K562 (cell line): ENCODE data around the gene MCM3. TPM values are rescaled to one million over a fixed set of nuclear protein-coding genes. Genes with fewer than 3 reads are reported as not detected.

Experiments
- ETS1 ChIP-seq: conservative IDR thresholded peaks from 2 replicates; pipeline ENCODE4 v1.6.1; 2011; ENCODE audit warnings: low read depth, mild to moderate bottlenecking, low read length; ENCODE audit not compliant: control insufficient read depth
- ETS2 ChIP-seq: IDR thresholded peaks from 2 replicates; pipeline ENCODE4 v1.6.1; 2016; ENCODE audit warnings: borderline replicate concordance, missing genetic modification characterization, mild to moderate bottlenecking, moderate library complexity, missing compliant biosample characterization; ENCODE audit not compliant: poor library complexity, severe bottlenecking
- ETV5 ChIP-seq: sonication (generic); formaldehyde crosslinking; IDR thresholded peaks from 2 replicates; pipeline ENCODE4 v1.4.0; 2020; ENCODE audit warnings: low read depth, mild to moderate bottlenecking, missing genetic modification reagents
- FOXA1 ChIP-seq: fragments of 450-650 bp; IDR thresholded peaks from 2 replicates; pipeline ENCODE4 v1.6.1; 2016; ENCODE audit warnings: mild to moderate bottlenecking, borderline replicate concordance
- FUS ChIP-seq: fragments of 200-400 bp; formaldehyde crosslinking; optimal IDR thresholded peaks from 2 replicates; pipeline ENCODE3; 2017; ENCODE audit warnings: low read depth, low read length
- IRF1 ChIP-seq: sonication (generic); formaldehyde crosslinking; IDR thresholded peaks from 2 replicates; pipeline ENCODE4 v1.8.0; 2022; ENCODE audit warnings: missing genetic modification reagents, mild to moderate bottlenecking, borderline replicate concordance
- JUN ChIP-seq, 2 experiments: sonication (generic) in 1 of 2; formaldehyde crosslinking in 1 of 2; IDR thresholded peaks; 2 replicates each; pipeline versions ENCODE4 v1.6.1 to v1.8.0; 2012 to 2022; ENCODE audit warnings: borderline replicate concordance in 2 of 2, mild to moderate bottlenecking in 2 of 2, improper control_type of control experiment in 1 of 2, low read depth in 1 of 2, low read length in 1 of 2, missing genetic modification reagents in 1 of 2
- LARP7 ChIP-seq: fragments of 450-650 bp; IDR thresholded peaks from 2 replicates; pipeline ENCODE4 v1.6.1; 2016
- NFE2L1 ChIP-seq: fragments of 450-650 bp; IDR thresholded peaks from 2 replicates; pipeline ENCODE4 v1.6.1; 2016; ENCODE audit warnings: missing genetic modification characterization, low read depth, mild to moderate bottlenecking, missing compliant biosample characterization, moderate library complexity, borderline replicate concordance
- NFRKB ChIP-seq: fragments of 450-650 bp; IDR thresholded peaks from 2 replicates; pipeline ENCODE4 v1.6.1; 2016; ENCODE audit warnings: low read depth
- NFXL1 ChIP-seq: fragments of 450-650 bp; formaldehyde crosslinking; IDR thresholded peaks from 2 replicates; pipeline ENCODE4 v1.4.0; 2021; ENCODE audit warnings: mild to moderate bottlenecking
- PTRF ChIP-seq: fragments of 450-650 bp; IDR thresholded peaks from 2 replicates; pipeline ENCODE4 v1.6.1; 2016; ENCODE audit warnings: mild to moderate bottlenecking, missing genetic modification characterization, missing compliant biosample characterization
- RAD51 ChIP-seq: fragments of 450-650 bp; IDR thresholded peaks from 2 replicates; pipeline ENCODE4 v1.7.1; 2016; ENCODE audit warnings: low read depth, mild to moderate bottlenecking, borderline replicate concordance
- RBM15 ChIP-seq: fragments of 200-400 bp; formaldehyde crosslinking; IDR thresholded peaks from 2 replicates; pipeline ENCODE4 v1.6.1; 2018; ENCODE audit warnings: mild to moderate bottlenecking, low read length, moderate library complexity; ENCODE audit not compliant: insufficient read depth
- RBM25 ChIP-seq: fragments of 200-400 bp; formaldehyde crosslinking; IDR thresholded peaks from 2 replicates; pipeline ENCODE4 v1.6.1; 2018; ENCODE audit warnings: low read length, low read depth, moderate library complexity; ENCODE audit not compliant: severe bottlenecking
- RCOR1 ChIP-seq, 2 experiments: IDR thresholded peaks; 2 replicates each; pipeline ENCODE4 v1.6.1; 2012; ENCODE audit warnings: low read depth in 2 of 2, low read length in 2 of 2, borderline replicate concordance in 1 of 2, improper control_type of control experiment in 1 of 2
- RNF2 ChIP-seq: sonication (generic); IDR thresholded peaks from 2 replicates; pipeline ENCODE4 v1.6.1; 2016
- SNAPC5 ChIP-seq: fragments of 250-450 bp; sonication (Bioruptor Pico); IDR thresholded peaks from 2 replicates; pipeline ENCODE4 v1.8.0; 2021; ENCODE audit warnings: moderate library complexity, mild to moderate bottlenecking, inconsistent platforms
- TEAD2 ChIP-seq: fragments of 450-650 bp; IDR thresholded peaks from 2 replicates; pipeline ENCODE4 v1.6.1; 2016; ENCODE audit warnings: missing genetic modification characterization, control low read depth, missing compliant biosample characterization
- ZBTB33 ChIP-seq: sonication (generic); formaldehyde crosslinking; IDR thresholded peaks from 2 replicates; pipeline ENCODE4 v1.8.1; 2023; ENCODE audit warnings: mild to moderate bottlenecking, missing genetic modification reagents
- ZBTB8A ChIP-seq: fragments of 450-650 bp; IDR thresholded peaks from 2 replicates; pipeline ENCODE4 v1.6.1; 2018; ENCODE audit warnings: mild to moderate bottlenecking, moderate library complexity; ENCODE audit not compliant: partially characterized antibody
- ZNF217 ChIP-seq: sonication (generic); formaldehyde crosslinking; IDR thresholded peaks from 2 replicates; pipeline ENCODE4 v1.8.0; 2022; ENCODE audit warnings: mild to moderate bottlenecking, missing genetic modification reagents
- ZNF561 ChIP-seq: fragments of 450-650 bp; formaldehyde crosslinking; conservative IDR thresholded peaks from 2 replicates; pipeline ENCODE4 v1.4.0; 2020; ENCODE audit warnings: mild to moderate bottlenecking, moderate library complexity
- ZNF695 ChIP-seq: fragments of 450-650 bp; formaldehyde crosslinking; IDR thresholded peaks from 2 replicates; pipeline ENCODE4 v1.4.0; 2020; ENCODE audit warnings: mild to moderate bottlenecking, moderate library complexity
- ZNF785 ChIP-seq: fragments of 250-450 bp; sonication (Bioruptor Pico); IDR thresholded peaks from 2 replicates; pipeline ENCODE4 v1.4.0; 2020; ENCODE audit warnings: mild to moderate bottlenecking
- polyA plus RNA-seq, 8 experiments: library from polyadenylated mRNA; depleted of rRNA in 4 of 8; stranded (reverse) in 5 of 8; unstranded in 3 of 8; fragments of >200 nt; fragmentation: Nextera tagmentation in 2 of 8; fragmentation: Illumina TruSeq in 1 of 8; extraction: Ambion mirVana in 2 of 8; extraction: Trizol in 1 of 8; gene quantifications; 2 replicates each; pipeline versions ENCODE4 v1.2.1 to v1.2.3, GENCODE V29; 2011 to 2014; ENCODE audit warnings: inconsistent platforms in 1 of 8, missing spikeins in 1 of 8
- total RNA-seq, 7 experiments: library from RNA; depleted of rRNA in 6 of 7; stranded (reverse); fragments of >200 nt in 6 of 7; fragmentation: Illumina TruSeq in 2 of 7; extraction: Trizol in 2 of 7; gene quantifications; 2 replicates each; pipeline versions ENCODE4 v1.2.1 to v1.2.3, GENCODE V29; 2011 to 2021; ENCODE audit warnings: low replicate concordance in 1 of 7

The MCM3 gene
- total and polyA plus RNA-seq, 9 of the 15 experiments (the other 6 are each of a cell fraction or from before 2014, with no cell fraction given) = 76.1 to 270 (median 250) TPM

- TF ChIP-seq ETS2 (tag) (no peak), RAD51 (no peak), ETS1 (peak; percentile 20; the same call in 1 of the 2 replicates), ZNF695 (CRISPR knock-in tag) (no peak), NFXL1 (CRISPR knock-in tag) (no peak), ZBTB33 (CRISPR knock-in tag) (no peak; the same call in 1 of the 2 replicates), FUS (no peak), ZNF785 (CRISPR knock-in tag) (no peak), IRF1 (CRISPR knock-in tag) (0 out of 2 replicates have a peak, but pooled peaks have one; percentile 76), SNAPC5 (no peak), RBM25 (peak; percentile 76), RNF2 (peak; percentile 62), ZBTB8A (no peak), FOXA1 (no peak), PTRF (tag) (no peak), LARP7 (no peak), ZNF217 (CRISPR knock-in tag) (no peak), ZNF561 (CRISPR knock-in tag) (no peak), ETV5 (CRISPR knock-in tag) (peak; percentile 84), JUN (IDR thresholded peaks at IDR 0.05; ENCODE audit: borderline replicate concordance, low read depth, low read length) (0 out of 2 replicates have a peak, but pooled peaks have one; percentile 17), JUN (CRISPR knock-in tag; IDR thresholded peaks at IDR 0.05; ENCODE audit: borderline replicate concordance) (no peak), RBM15 (no peak), NFE2L1 (no peak), RCOR1 (IDR thresholded peaks at IDR 0.05; ENCODE audit: borderline replicate concordance in 1 of 2, low read depth in 2 of 2, low read length in 2 of 2) (0 out of 4 replicates have a peak, but pooled peaks of 1 of the 2 experiments have one; percentile 26), NFRKB (peak; percentile 65; the same call in 1 of the 2 replicates), TEAD2 (no peak)
These were observed at the start of gene MCM3 (continued) for GRCh38 chr6:52284460-52285176.
